ENCODE measurements around the gene ACD.

DNA sequence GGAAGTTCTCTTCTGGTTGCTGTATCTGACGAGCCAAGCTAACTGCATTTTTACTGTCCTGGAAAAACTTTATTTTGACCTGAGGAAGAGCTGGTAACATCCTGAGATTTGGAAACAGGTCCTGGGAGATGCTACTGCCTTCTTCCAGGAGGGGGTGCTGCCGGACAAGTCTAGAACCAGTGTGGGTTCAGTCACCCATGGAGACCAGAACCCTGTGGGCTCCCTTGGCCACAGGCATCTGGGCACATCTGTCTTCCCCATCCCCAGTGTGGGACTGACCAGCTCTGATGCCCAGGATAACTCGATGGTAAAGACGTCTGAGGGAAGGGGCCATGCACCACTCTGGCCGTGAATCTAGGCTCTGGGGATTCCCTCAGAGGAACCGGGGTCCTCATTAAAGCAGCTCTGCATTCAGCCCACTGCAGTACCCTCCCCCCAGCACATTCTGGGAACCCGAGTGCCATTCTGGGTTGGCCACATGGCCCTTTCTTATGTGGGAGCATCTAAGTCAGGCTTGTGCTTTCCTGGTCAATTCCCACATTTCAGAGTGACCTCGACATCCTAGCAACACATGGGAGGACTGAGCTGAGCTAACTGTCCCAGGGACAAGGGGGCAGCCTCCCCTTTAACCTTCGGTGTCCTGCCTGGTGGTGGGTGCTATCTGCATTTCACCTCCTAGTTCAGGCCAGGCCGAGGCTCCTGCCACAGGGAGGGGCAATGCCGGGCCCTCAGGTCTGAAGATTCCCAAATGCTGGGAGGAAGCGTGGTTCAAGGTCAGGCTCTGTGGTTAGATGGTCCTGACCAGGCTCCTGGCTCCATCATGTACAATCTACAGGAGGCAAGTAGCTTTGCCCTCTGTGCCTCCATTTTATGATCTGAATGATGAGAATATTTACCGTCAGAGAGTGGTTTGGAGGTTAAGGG is 12.9 kb upstream of the ACD start:
- TF ChIP-seq YY1 (IDR thresholded peaks at IDR 0.05; ENCODE audit: insufficient read depth, insufficient read length) (no peak), ZNF274 (IDR thresholded peaks at IDR 0.05; ENCODE audit: low read depth, low read length) (no peak)

All from NT2/D1 (cell line).